Astrocyte (in vitro differentiated cells and primary cell): Measurements from ENCODE around the gene PPP2R5D. TPM values are rescaled to one million over a fixed set of nuclear protein-coding genes. Genes with fewer than 3 reads are reported as not detected.
"Not testable (repeated sequence)": the region's sequence is repeated elsewhere in the genome, so short reads cannot be mapped to it uniquely, and the experiment has no call there.

Experiments
- DNase-seq: peaks from one replicate; pipeline ENCODE4 v3.0.0-alpha.2; 2010; ENCODE audit warnings: low read depth
- FAIRE-seq: peaks from 2 replicates; lab custom pipeline; 2011; peaks lifted over from hg19 to GRCh38; lab: Jason Lieb, UNC
- H2AFZ ChIP-seq: 2 replicates; pipeline ENCODE4 v1.6.0; 2012; ENCODE audit warnings: low read depth, low read length, inconsistent platforms
- H3K27ac ChIP-seq: 2 replicates; pipeline ENCODE4 v1.5.1; 2011; ENCODE audit warnings: low read depth, low read length, inconsistent platforms
- H3K27me3 ChIP-seq: 2 replicates; pipeline ENCODE4 v1.6.0; 2011; ENCODE audit warnings: low read length, inconsistent platforms; ENCODE audit not compliant: insufficient read depth
- H3K36me3 ChIP-seq: 2 replicates; pipeline ENCODE4 v1.5.1; 2011; ENCODE audit warnings: low read length, inconsistent platforms; ENCODE audit not compliant: insufficient read depth
- H3K4me1 ChIP-seq: 2 replicates; pipeline ENCODE4 v1.5.1; 2011; ENCODE audit warnings: low read length, inconsistent platforms; ENCODE audit not compliant: insufficient read depth
- H3K4me2 ChIP-seq: 2 replicates; pipeline ENCODE4 v1.6.0; 2012; ENCODE audit warnings: low read length, inconsistent platforms
- H3K4me3 ChIP-seq: 2 replicates; pipeline ENCODE4 v1.5.1; 2011; ENCODE audit warnings: low read depth, mild to moderate bottlenecking, low read length, inconsistent platforms; ENCODE audit not compliant: insufficient read depth
- H3K79me2 ChIP-seq: 2 replicates; pipeline ENCODE4 v1.6.0; 2012; ENCODE audit warnings: mild to moderate bottlenecking, low read length, inconsistent platforms; ENCODE audit not compliant: insufficient read depth
- H3K9ac ChIP-seq: 2 replicates; pipeline ENCODE4 v1.6.0; 2012; ENCODE audit warnings: mild to moderate bottlenecking, low read length, inconsistent platforms
- H3K9me3 ChIP-seq: 2 replicates; pipeline ENCODE4 v1.5.1; 2012; ENCODE audit warnings: low read depth, mild to moderate bottlenecking, low read length, inconsistent platforms; ENCODE audit not compliant: insufficient read depth
- H4K20me1 ChIP-seq: 2 replicates; pipeline ENCODE4 v1.6.0; 2012; ENCODE audit warnings: low read length, inconsistent platforms; ENCODE audit not compliant: insufficient read depth
- H3K27ac Mint-ChIP-seq: one replicate; pipeline ENCODE4 v1.8.0; 2021; ENCODE audit warnings: mild to moderate bottlenecking, mixed read lengths; ENCODE audit not compliant: unreplicated experiment
- H3K27me3 Mint-ChIP-seq: one replicate; pipeline ENCODE4 v1.8.0; 2021; ENCODE audit warnings: low read depth, mixed read lengths; ENCODE audit not compliant: unreplicated experiment
- H3K36me3 Mint-ChIP-seq: one replicate; pipeline ENCODE4 v1.8.0; 2021; ENCODE audit warnings: low read depth, mixed read lengths; ENCODE audit not compliant: unreplicated experiment
- H3K4me1 Mint-ChIP-seq: one replicate; pipeline ENCODE4 v1.8.0; 2021; ENCODE audit warnings: low read depth, mixed read lengths; ENCODE audit not compliant: unreplicated experiment
- H3K4me3 Mint-ChIP-seq: one replicate; pipeline ENCODE4 v1.8.0; 2021; ENCODE audit warnings: mild to moderate bottlenecking, moderate library complexity, mixed read lengths; ENCODE audit not compliant: unreplicated experiment
- H3K9me3 Mint-ChIP-seq: one replicate; pipeline ENCODE4 v1.8.0; 2021; ENCODE audit warnings: mild to moderate bottlenecking, mixed read lengths; ENCODE audit not compliant: unreplicated experiment
- CTCF ChIP-seq: IDR thresholded peaks from 2 replicates; pipeline ENCODE4 v1.5.1; 2011; ENCODE audit warnings: low read depth, mild to moderate bottlenecking, inconsistent platforms, low read length, moderate library complexity; ENCODE audit not compliant: insufficient read depth
- EZH2 ChIP-seq: IDR thresholded peaks from 2 replicates; pipeline ENCODE4 v1.6.1; 2012; ENCODE audit warnings: mild to moderate bottlenecking, low read length, inconsistent platforms; ENCODE audit not compliant: insufficient read depth
- total RNA-seq: library from RNA; stranded (reverse); gene quantifications from 2 replicates; pipeline ENCODE4 v1.2.1, GENCODE V29; 2021

PPP2R5D gene
- total RNA-seq, 1 donor from 2014 or later, result 53.0 TPM

GRCh38 chr6:43040542-43041257 lies 56.3 kb downstream of the PPP2R5D start:
- Histone ChIP-seq H3K36me3 (peaks cover 4% of the 10 kb centered on the region), H4K20me1 (peaks cover 7% of the 10 kb centered on the region), H3K9ac (no peak overlapping the region), H3K27ac (no peak overlapping the region), H3K4me1 (no peaks in the 10 kb centered on the region), H3K4me2 (no peak overlapping the region), H3K4me3 (no peak overlapping the region), H3K9me3 (no peaks in the 10 kb centered on the region), H3K79me2 (no peaks in the 10 kb centered on the region), H2AFZ (no peak overlapping the region), H3K27me3 (no peaks in the 10 kb centered on the region)
- DNase-seq (no peak), FAIRE-seq (no peak)
- TF ChIP-seq EZH2, result no peak
- no peak for TF ChIP-seq CTCF
- Mint-ChIP-seq H3K27me3 (no peaks in the 10 kb centered on the region), H3K36me3 (peaks cover 38% of the 10 kb centered on the region), H3K9me3 (no peaks in the 10 kb centered on the region), H3K27ac (no peak overlapping the region), H3K4me1 (no peaks in the 10 kb centered on the region), H3K4me3 (no peak overlapping the region)

- not testable (repeated sequence) for FAIRE-seq, H3K4me2 ChIP-seq, H3K36me3 ChIP-seq, H3K9me3 ChIP-seq, H3K4me3 ChIP-seq, H3K4me1 Mint-ChIP-seq, H2AFZ ChIP-seq, H3K9me3 Mint-ChIP-seq, DNase-seq, H3K4me1 ChIP-seq, H3K9ac ChIP-seq, H3K27me3 ChIP-seq, H3K79me2 ChIP-seq, H3K27ac ChIP-seq, H3K27me3 Mint-ChIP-seq, H3K4me3 Mint-ChIP-seq, H3K27ac Mint-ChIP-seq, H4K20me1 ChIP-seq
- peaks cover 43% of the 10 kb centered on the region for H3K36me3 Mint-ChIP-seq
Measured at GRCh38 chr6:43041475-43041874, 57.1 kb downstream of the PPP2R5D start.

GRCh38 chr6:43043310-43043709 lies 58.9 kb downstream of the PPP2R5D start:
- Histone ChIP-seq H4K20me1 (no peaks in the 10 kb centered on the region), H3K9ac (no peak overlapping the region), H3K36me3 (peaks cover 6% of the 10 kb centered on the region), H3K4me3 (no peak overlapping the region), H3K4me1 (no peaks in the 10 kb centered on the region), H3K79me2 (no peaks in the 10 kb centered on the region), H3K9me3 (no peaks in the 10 kb centered on the region), H3K4me2 (no peak overlapping the region), H2AFZ (no peak overlapping the region), H3K27ac (no peak overlapping the region), H3K27me3 (no peaks in the 10 kb centered on the region)
- FAIRE-seq, result no peak
- TF ChIP-seq CTCF (no peak), EZH2 (no peak)
- peaks cover 31% of the 10 kb centered on the region for H3K36me3 Mint-ChIP-seq
- no peak overlapping the region for H3K4me3 Mint-ChIP-seq
- H3K9me3 Mint-ChIP-seq, result no peaks in the 10 kb centered on the region
- no peaks in the 10 kb centered on the region for H3K4me1 Mint-ChIP-seq
- no peak overlapping the region for H3K27ac Mint-ChIP-seq
- H3K27me3 Mint-ChIP-seq, result no peaks in the 10 kb centered on the region
- DNase-seq, result no peak
